ENCODE measurements around the gene GIPC2.

- TF ChIP-seq SMC3 (IDR thresholded peaks at IDR 0.05) (no peak), POLR2A (IDR thresholded peaks at IDR 0.05; ENCODE audit: low read length) (no peak), MAX (IDR thresholded peaks at IDR 0.05) (no peak), REST (IDR thresholded peaks at IDR 0.05) (no peak), CTCF (IDR thresholded peaks at IDR 0.05) (no peak), CHD4 (IDR thresholded peaks at IDR 0.05; ENCODE audit: borderline replicate concordance) (no peak), RAD21 (conservative IDR thresholded peaks at IDR 0.05 in 1 of 2, IDR thresholded peaks at IDR 0.05 in 1 of 2) (no peak)
Observed at GRCh38 chr1:78094639-78095038, 48.9 kb downstream of the GIPC2 start.
